ENCODE results near the gene RAB31.

Gene RAB31

GRCh38 chr18:9808295-9809241 lies 100.5 kb downstream of the RAB31 start:
- Histone ChIP-seq H3K27ac (no peak overlapping the region), H3K4me3 (no peak overlapping the region), H3K4me2 (no peak overlapping the region), H3K9ac (no peak overlapping the region), H3K36me3 (peaks cover 0 to 45% (median 0%) of the 10 kb centered on the region in 11 experiments; a peak in 6 of 22 replicates), H3K9me3 (replicated peaks in 1 of 11) (peaks cover 0 to 4% (median 0%) of the 10 kb centered on the region in 11 experiments; a peak in 3 of 22 replicates), H4K20me1 (peaks cover 0 to 11% (median 0%) of the 10 kb centered on the region in 11 experiments; a peak in 3 of 22 replicates), H3K4me1 (peaks cover 9 to 14% (median 11%) of the 10 kb centered on the region in 10 experiments), H3K27me3 (no peaks in the 10 kb centered on the region)
- no peak for TF ChIP-seq Cebpa-rat (IDR thresholded peaks at IDR 0.05)

- TF ChIP-seq Cebpa-rat (IDR thresholded peaks at IDR 0.05), result no peak
- Histone ChIP-seq H3K4me1 (peaks cover 0 to 3% (median under 1%) of the 10 kb centered on the region in 10 experiments; a peak in 7 of 20 replicates), H3K4me3 (no peak overlapping the region), H3K4me2 (no peak overlapping the region), H3K36me3 (peaks cover 0 to 56% (median 0%) of the 10 kb centered on the region in 11 experiments; a peak in 6 of 22 replicates), H3K9me3 (replicated peaks in 1 of 11) (peaks cover 0 to 4% (median 0%) of the 10 kb centered on the region in 11 experiments; a peak in 3 of 22 replicates), H3K27ac (no peak overlapping the region), H3K9ac (no peak overlapping the region), H4K20me1 (peaks cover 0 to 6% (median 0%) of the 10 kb centered on the region in 11 experiments; a peak in 1 of 22 replicates), H3K27me3 (no peaks in the 10 kb centered on the region)
These were observed 101.6 kb downstream of the RAB31 start for GRCh38 chr18:9809697-9810096.

- peaks cover 0 to 6% (median 0%) of the 10 kb centered on the region in 11 experiments; a peak in 1 of 22 replicates for H4K20me1 ChIP-seq
- H3K4me1 ChIP-seq, result no peaks in the 10 kb centered on the region
- H3K27ac ChIP-seq, result no peak overlapping the region
- H3K4me3 ChIP-seq, result no peak overlapping the region
- H3K4me2 ChIP-seq, result no peak overlapping the region
- H3K9ac ChIP-seq, result no peak overlapping the region
- H3K36me3 ChIP-seq, result peaks cover 0 to 60% (median 0%) of the 10 kb centered on the region in 11 experiments; a peak in 6 of 22 replicates
- TF ChIP-seq Cebpa-rat (IDR thresholded peaks at IDR 0.05), result no peak
- no peaks in the 10 kb centered on the region for H3K27me3 ChIP-seq
- peaks cover 0 to 3% (median 0%) of the 10 kb centered on the region in 11 experiments; a peak in 3 of 22 replicates for H3K9me3 ChIP-seq (replicated peaks in 1 of 11)
These were observed 102.2 kb downstream of the RAB31 start for GRCh38 chr18:9810299-9810698.

GRCh38 chr18:9810994-9811705 lies 103.0 kb downstream of the RAB31 start:
- TF ChIP-seq Cebpa-rat (IDR thresholded peaks at IDR 0.05), result no peak
- Histone ChIP-seq H3K9ac (no peak overlapping the region), H3K9me3 (replicated peaks in 1 of 11) (no peaks in the 10 kb centered on the region), H3K4me2 (no peak overlapping the region), H3K4me3 (no peak overlapping the region), H4K20me1 (peaks cover 0 to 6% (median 0%) of the 10 kb centered on the region in 11 experiments; a peak in 1 of 22 replicates), H3K27ac (no peak overlapping the region), H3K4me1 (no peaks in the 10 kb centered on the region), H3K27me3 (no peaks in the 10 kb centered on the region), H3K36me3 (peaks cover 0 to 55% (median 0%) of the 10 kb centered on the region in 11 experiments; a peak in 5 of 22 replicates)

GRCh38 chr18:9811978-9812377 lies 103.9 kb downstream of the RAB31 start:
- Histone ChIP-seq H3K36me3 (peaks cover 0 to 55% (median 0%) of the 10 kb centered on the region in 11 experiments; a peak in 6 of 22 replicates), H3K4me2 (no peak overlapping the region), H3K27me3 (no peaks in the 10 kb centered on the region), H3K27ac (no peak overlapping the region), H4K20me1 (peaks cover 0 to 6% (median 0%) of the 10 kb centered on the region in 11 experiments; a peak in 1 of 22 replicates), H3K9me3 (replicated peaks in 1 of 11) (peaks cover 0 to 2% (median 0%) of the 10 kb centered on the region in 11 experiments; a peak in 4 of 22 replicates), H3K4me1 (no peaks in the 10 kb centered on the region), H3K4me3 (no peak overlapping the region), H3K9ac (no peak overlapping the region)
- TF ChIP-seq Cebpa-rat (IDR thresholded peaks at IDR 0.05), result no peak

- no peak overlapping the region for H3K4me3 ChIP-seq
- H3K27me3 ChIP-seq, result no peaks in the 10 kb centered on the region
- no peak overlapping the region for H3K4me2 ChIP-seq
- no peak for TF ChIP-seq Cebpa-rat (IDR thresholded peaks at IDR 0.05)
- no peak overlapping the region for H3K27ac ChIP-seq
- no peaks in the 10 kb centered on the region for H4K20me1 ChIP-seq
- H3K4me1 ChIP-seq, result no peaks in the 10 kb centered on the region
- H3K9ac ChIP-seq, result no peak overlapping the region
- peaks cover 4 to 27% (median 17%) of the 10 kb centered on the region in 11 experiments; a peak in 21 of 22 replicates for H3K9me3 ChIP-seq (replicated peaks in 1 of 11)
- peaks cover 0 to 61% (median 0%) of the 10 kb centered on the region in 11 experiments; a peak in 7 of 22 replicates for H3K36me3 ChIP-seq
These were observed 106.3 kb downstream of the RAB31 start for GRCh38 chr18:9814431-9814830.

GRCh38 chr18:9817286-9817685 lies 109.2 kb downstream of the RAB31 start:
- Histone ChIP-seq H3K4me3 (no peak overlapping the region), H3K4me2 (no peak overlapping the region), H3K27ac (no peak overlapping the region), H4K20me1 (no peaks in the 10 kb centered on the region), H3K9ac (no peak overlapping the region), H3K36me3 (peaks cover 0 to 69% (median 0%) of the 10 kb centered on the region in 11 experiments; a peak in 7 of 22 replicates), H3K4me1 (peaks cover 0 to 13% (median 0%) of the 10 kb centered on the region in 10 experiments; a peak in 3 of 20 replicates), H3K9me3 (replicated peaks in 1 of 11) (peaks cover 4 to 39% (median 17%) of the 10 kb centered on the region in 11 experiments; a peak in 21 of 22 replicates), H3K27me3 (no peaks in the 10 kb centered on the region)
- no peak for TF ChIP-seq Cebpa-rat (IDR thresholded peaks at IDR 0.05)

- Histone ChIP-seq H3K27ac (no peak overlapping the region), H4K20me1 (no peaks in the 10 kb centered on the region), H3K4me1 (peaks cover 0 to 18% (median 0%) of the 10 kb centered on the region in 10 experiments; a peak in 5 of 20 replicates), H3K4me3 (no peak overlapping the region), H3K36me3 (peaks cover 0 to 72% (median 0%) of the 10 kb centered on the region in 11 experiments; a peak in 7 of 22 replicates), H3K27me3 (no peaks in the 10 kb centered on the region), H3K9me3 (replicated peaks in 1 of 11) (peaks cover 4 to 39% (median 17%) of the 10 kb centered on the region in 11 experiments; a peak in 21 of 22 replicates), H3K4me2 (no peak overlapping the region), H3K9ac (no peak overlapping the region)
- no peak for TF ChIP-seq Cebpa-rat (IDR thresholded peaks at IDR 0.05)
These were observed 109.8 kb downstream of the RAB31 start for GRCh38 chr18:9817725-9818422.
